GM12878 (cell line): ENCODE data around the gene CRYGC.

ENCODE experiments used
- ATF7 ChIP-seq: fragments of 450-650 bp; IDR thresholded peaks from 2 replicates; pipeline ENCODE4 v1.6.1; 2016; ENCODE audit warnings: low read depth, mild to moderate bottlenecking
- BHLHE40 ChIP-seq, 2 experiments: fragments of 450-650 bp in 1 of 2; IDR thresholded peaks; 2 replicates each; pipeline ENCODE4 v1.6.1; 2011 to 2017; ENCODE audit warnings: low read depth in 2 of 2, borderline replicate concordance in 1 of 2, improper control_type of control experiment in 1 of 2, low read length in 1 of 2, mild to moderate bottlenecking in 1 of 2
- CUX1 ChIP-seq: IDR thresholded peaks from 2 replicates; pipeline ENCODE4 v1.6.1; 2012; ENCODE audit warnings: improper control_type of control experiment, low read depth, low read length; ENCODE audit not compliant: insufficient replicate concordance
- NKRF ChIP-seq: fragments of 450-650 bp; conservative IDR thresholded peaks from 2 replicates; pipeline ENCODE4 v1.6.1; 2017; ENCODE audit warnings: mild to moderate bottlenecking, moderate library complexity
- POLR2AphosphoS5 ChIP-seq: IDR thresholded peaks from 2 replicates; pipeline ENCODE4 v1.6.1; 2011; ENCODE audit warnings: mild to moderate bottlenecking, low read length, inconsistent platforms

- TF ChIP-seq BHLHE40 (IDR thresholded peaks at IDR 0.05; ENCODE audit: borderline replicate concordance in 1 of 2, low read depth in 2 of 2, low read length in 1 of 2) = no peak
- no peak for TF ChIP-seq POLR2AphosphoS5
- no peak for TF ChIP-seq ATF7
- no peak for TF ChIP-seq NKRF
- TF ChIP-seq CUX1 = no peak
Observed at GRCh38 chr2:208175840-208176153, 46.2 kb upstream of the CRYGC start.
